UCSD-AML1 (cell line): ENCODE data around the gene TNPO2.

ENCODE experiments used
- DNase-seq: peaks from one replicate; lab custom pipeline; 2025; ENCODE audit not compliant: unreplicated experiment; lab: John Stamatoyannopoulos, UW

TNPO2 gene

DNA sequence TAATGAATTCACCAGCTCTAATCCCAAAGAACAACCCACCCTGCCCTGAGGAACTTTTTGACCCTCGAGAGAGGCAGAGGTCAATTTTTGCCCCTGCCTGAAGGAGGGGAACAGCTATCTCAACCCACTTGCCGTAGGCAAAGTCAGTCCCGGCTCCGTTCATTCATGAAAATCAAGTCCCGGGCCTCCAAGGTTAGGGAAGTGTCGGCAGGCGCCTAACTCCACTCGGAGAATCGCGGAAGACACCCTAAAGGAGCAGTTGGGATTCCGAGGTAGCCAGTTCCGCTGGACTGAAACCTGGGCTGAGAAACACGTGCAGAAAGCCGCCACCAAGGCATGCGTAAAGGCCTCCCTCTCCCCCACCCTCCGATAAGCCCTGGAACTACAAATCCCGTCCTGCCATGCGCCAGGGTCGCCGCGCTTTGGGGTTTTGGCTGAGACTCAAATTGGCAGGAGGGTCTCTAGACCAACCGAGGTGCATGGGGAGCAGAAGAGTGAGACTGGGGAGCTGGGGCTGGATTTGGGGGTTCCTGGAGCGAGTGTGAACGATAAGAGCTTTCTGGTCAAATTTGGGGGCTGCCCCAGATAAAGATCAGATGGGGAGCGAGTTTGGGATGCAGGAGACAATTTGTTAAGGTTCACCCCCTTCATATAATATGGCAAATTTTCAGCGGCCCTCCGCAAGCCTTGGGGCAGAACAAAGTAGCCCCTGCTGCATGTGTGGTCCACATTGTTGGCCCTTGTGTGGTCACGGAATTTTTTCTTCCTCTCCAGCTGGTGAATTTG lies at the start of gene TNPO2:
Gene TNPO2 (minus strand): TSS at position 292 of the 786 bp plus-strand sequence. CDS start 2,955 bp downstream, outside the sequence.
- DNase-seq, result peak; percentile 68

- DNase-seq, result no peak
Measured at GRCh38 chr19:12772323-12772722, 48.6 kb upstream of the TNPO2 start.

GRCh38 chr19:12770922-12771321 lies 47.2 kb upstream of the TNPO2 start:
- DNase-seq, result no peak

GRCh38 chr19:12769689-12770088 lies 46.0 kb upstream of the TNPO2 start:
- DNase-seq, result no peak

- no peak for DNase-seq
Measured at GRCh38 chr19:12767666-12768065, 43.9 kb upstream of the TNPO2 start.

DNA sequence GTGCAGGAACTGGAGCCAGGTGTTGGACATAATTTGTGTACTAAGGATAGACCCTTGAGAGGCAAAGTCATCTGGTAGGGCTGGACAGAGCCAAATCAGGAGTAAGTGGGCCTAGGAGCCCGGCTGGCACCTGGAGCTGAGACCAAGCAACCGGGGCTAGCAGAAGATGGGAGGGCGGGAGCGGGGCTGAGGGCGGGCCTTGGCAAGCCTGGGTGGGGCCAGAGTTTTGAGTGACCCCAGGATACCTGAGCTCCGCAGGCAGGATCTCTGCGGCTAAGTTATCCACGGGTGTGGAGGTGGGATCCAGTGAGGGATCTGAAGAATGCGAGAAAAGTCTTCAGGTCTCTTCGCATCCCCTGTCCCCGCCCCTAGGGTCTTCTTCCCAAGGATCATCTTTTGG lies 43.4 kb upstream of the TNPO2 start:
- DNase-seq, result no peak

GRCh38 chr19:12766051-12766521 lies 42.4 kb upstream of the TNPO2 start:
- DNase-seq, result peak; percentile 83

- DNase-seq, result no peak
Measured at GRCh38 chr19:12764698-12765097, 41.0 kb upstream of the TNPO2 start.

GRCh38 chr19:12763100-12763499 lies 39.4 kb upstream of the TNPO2 start:
- no peak for DNase-seq

GRCh38 chr19:12759686-12760085 lies 36.0 kb upstream of the TNPO2 start:
- no peak for DNase-seq

- peak; percentile 78 for DNase-seq
Measured at GRCh38 chr19:12757544-12758274, 34.0 kb upstream of the TNPO2 start.

GRCh38 chr19:12756150-12756883 lies 32.6 kb upstream of the TNPO2 start:
- DNase-seq, result no peak

GRCh38 chr19:12754465-12755196 lies 30.9 kb upstream of the TNPO2 start:
- DNase-seq, result no peak

DNA sequence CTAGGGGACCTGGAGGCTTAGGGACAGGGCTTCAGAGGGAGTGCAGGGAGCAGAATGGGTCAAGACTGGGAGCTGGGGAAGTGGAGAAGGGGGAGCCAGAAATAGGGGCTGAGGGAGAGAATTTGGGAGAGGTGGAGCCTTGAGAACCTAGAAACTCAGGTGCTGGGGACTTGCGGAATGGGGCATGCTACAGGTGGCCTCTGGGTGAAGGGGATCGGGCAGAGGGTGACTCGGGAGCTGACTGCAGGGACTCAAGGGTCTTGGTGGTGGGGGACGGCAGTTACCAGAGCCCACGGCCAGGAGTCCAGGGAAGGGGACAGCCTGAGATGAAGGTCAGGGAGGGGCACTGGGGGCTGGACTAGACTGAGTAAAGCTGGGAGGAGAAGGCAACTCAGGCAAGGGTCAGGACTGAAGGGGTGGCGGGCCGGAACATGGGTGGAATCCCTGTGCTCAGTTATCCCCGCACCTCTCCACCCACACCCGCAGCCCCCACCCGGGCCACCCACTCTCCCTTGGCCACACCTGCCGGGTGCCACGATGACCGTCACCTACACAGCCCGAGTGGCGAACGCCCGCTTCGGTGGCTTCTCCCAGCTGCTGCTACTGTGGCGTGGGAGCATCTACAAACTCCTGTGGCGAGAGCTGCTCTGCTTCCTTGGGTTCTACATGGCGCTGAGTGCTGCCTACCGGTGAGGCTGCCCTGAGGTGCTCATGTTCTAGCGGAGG lies 28.5 kb upstream of the TNPO2 start:
- no peak for DNase-seq

DNA sequence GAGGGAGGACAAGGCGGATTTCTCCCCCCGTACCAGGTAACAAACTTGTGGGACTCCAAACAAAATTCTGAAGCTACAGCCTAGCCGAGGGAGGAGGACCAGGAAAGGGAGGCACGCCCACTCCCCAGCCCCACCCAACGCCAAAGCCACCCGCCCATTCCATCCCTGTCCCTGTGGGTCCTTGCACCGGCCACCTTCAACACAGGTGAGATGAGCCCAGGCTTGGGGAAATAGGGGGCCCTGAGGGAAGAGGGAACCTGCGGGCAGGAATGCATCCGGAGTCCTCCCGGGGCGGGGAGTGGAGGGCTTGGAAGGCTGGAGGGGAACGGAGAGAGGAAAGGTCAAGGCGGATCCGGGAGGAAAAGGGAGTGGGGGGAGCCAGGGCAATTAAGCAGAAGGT lies 27.9 kb upstream of the TNPO2 start, which contains the start of gene BEST2:
Gene BEST2 (plus strand): TSS at position 157 of the 400 bp plus-strand sequence. CDS start 802 bp downstream, outside the sequence.
- no peak for DNase-seq

- no peak for DNase-seq
Measured at GRCh38 chr19:12750851-12751250, 27.1 kb upstream of the TNPO2 start.

GRCh38 chr19:12749938-12750521 lies 26.3 kb upstream of the TNPO2 start:
- DNase-seq, result no peak

DNA sequence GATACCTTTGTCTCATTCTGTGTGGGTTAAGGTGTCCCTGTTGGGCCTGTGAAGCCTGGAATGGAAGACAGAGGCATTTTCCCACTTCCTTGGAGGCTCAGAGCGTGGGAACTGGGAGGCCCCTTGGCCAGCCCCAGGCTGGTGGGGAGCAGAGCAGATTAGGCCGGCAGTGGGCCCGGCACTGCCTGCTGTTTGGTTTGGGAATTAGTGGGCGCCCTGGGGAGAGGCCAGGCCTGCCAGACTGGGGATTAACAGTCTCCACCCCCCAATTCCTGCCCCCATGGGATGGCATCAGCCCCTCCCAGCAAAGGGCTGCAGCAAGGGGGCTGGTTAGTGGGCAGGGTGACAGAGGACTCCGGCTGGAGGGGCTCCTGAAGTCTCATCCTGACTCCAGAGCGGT lies 24.8 kb upstream of the TNPO2 start:
- no peak for DNase-seq

- DNase-seq, result no peak
Measured at GRCh38 chr19:12745166-12745897, 21.6 kb upstream of the TNPO2 start.
